ENCODE results near the gene CREM. TPM values are rescaled to one million over a fixed set of nuclear protein-coding genes. Genes with fewer than 3 reads are reported as not detected.

Gene CREM
- total RNA-seq, 1 experiment from 2014 or later, result 20.0 TPM

- Histone ChIP-seq H3K14ac (ENCODE audit: insufficient read depth, low read length) (no peak overlapping the region), H3K4ac (ENCODE audit: low read depth, low read length) (no peak overlapping the region), H3K79me1 (ENCODE audit: insufficient read depth, low read depth, low read length, poor library complexity, severe bottlenecking) (no peaks in the 10 kb centered on the region), H3K27ac (ENCODE audit: insufficient read length, low read depth, low read length) (no peak overlapping the region), H3T11ph (ENCODE audit: low read length) (no peak overlapping the region), H3K79me2 (ENCODE audit: insufficient read depth, low read length) (no peaks in the 10 kb centered on the region), H3K4me2 (ENCODE audit: insufficient read depth, insufficient read length, low read length) (no peak overlapping the region), H3K9me3 (ENCODE audit: control insufficient read depth, low read depth, low read length) (no peaks in the 10 kb centered on the region), H3K18ac (ENCODE audit: insufficient read length, low read depth, low read length) (no peak overlapping the region), H2BK12ac (ENCODE audit: insufficient read length, low read depth, low read length) (no peak overlapping the region), H2BK5ac (ENCODE audit: insufficient read length, low read length) (no peak overlapping the region), H3K56ac (ENCODE audit: insufficient read length, low read depth, low read length) (no peak overlapping the region), H3K27me3 (ENCODE audit: insufficient read depth, low read length) (no peaks in the 10 kb centered on the region), H3K4me1 (ENCODE audit: insufficient read depth, low read length) (no peaks in the 10 kb centered on the region), H3K23ac (ENCODE audit: insufficient read length, low read depth, low read length) (no peak overlapping the region), H4K5ac (ENCODE audit: insufficient read length, low read depth, low read length) (no peak overlapping the region), H4K8ac (replicated peaks; ENCODE audit: insufficient read length, low read depth, low read length) (no peak overlapping the region), H2BK120ac (ENCODE audit: low read depth, low read length, poor library complexity, severe bottlenecking) (no peak overlapping the region), H2BK15ac (ENCODE audit: low read depth, low read length) (no peak overlapping the region), H3K23me2 (ENCODE audit: insufficient read length, low read depth, low read length, poor library complexity, severe bottlenecking) (no peaks in the 10 kb centered on the region), H2AFZ (ENCODE audit: low read length) (no peak overlapping the region), H2BK20ac (ENCODE audit: low read depth, low read length, poor library complexity, severe bottlenecking) (no peak overlapping the region), H2AK5ac (ENCODE audit: insufficient read length, low read length) (no peak overlapping the region), H4K20me1 (ENCODE audit: control insufficient read depth, insufficient read depth, insufficient read length) (no peaks in the 10 kb centered on the region), H3K9ac (ENCODE audit: extremely low read depth, insufficient read length, low read length) (no peak overlapping the region), H4K91ac (ENCODE audit: insufficient read length, low read depth, low read length) (no peak overlapping the region)
- Mint-ChIP-seq H3K4me3 (no peak overlapping the region; a peak in 1 of 5 replicates), H3K4me1 (peaks cover 0 to 3% of the 10 kb centered on the region in 2 experiments; a peak in 1 of 4 replicates), H3K9me3 (no peaks in the 10 kb centered on the region), H3K27ac (peak overlapping the region in 2 of 3 experiments; percentile 7 to 72; a peak in 3 of 7 replicates), H3K27me3 (ENCODE audit: low read depth) (no peaks in the 10 kb centered on the region), H3K36me3 (ENCODE audit: insufficient read depth in 1 of 3, low read depth in 3 of 3) (no peaks in the 10 kb centered on the region)
- no peak for DNase-seq
- no CpG with 5 or more reads among the region's 15 CpGs for WGBS (ENCODE audit: extremely low coverage, insufficient read length, low lambda C conversion rate)
- TF ChIP-seq CTCF (conservative IDR thresholded peaks at IDR 0.05), result no peak
Observed at GRCh38 chr10:35237766-35238512, 111.3 kb downstream of the CREM start.
